Right renal pelvis (tissue), 4 donors: ENCODE data around the gene UBAP1. TPM values are rescaled to one million over a fixed set of nuclear protein-coding genes. Genes with fewer than 3 reads are reported as not detected.
"Not testable (repeated sequence)": the region's sequence is repeated elsewhere in the genome, so short reads cannot be mapped to it uniquely, and the experiment has no call there.

Experiments used
- DNase-seq, 4 donors: peaks; one replicate each; pipeline ENCODE4 v3.0.0-alpha.2; 2013; ENCODE audit warnings: low read depth in 4 of 4, low spot score in 3 of 4, missing footprints in 1 of 4
- polyA plus RNA-seq, 4 donors: library from polyadenylated mRNA; unstranded; fragments of 120-200 nt; gene quantifications; one replicate each; pipeline ENCODE4 v1.2.1, GENCODE V29; 2013; ENCODE audit not compliant: insufficient read length in 4 of 4

The UBAP1 gene
- polyA plus RNA-seq, 4 donors: 57.7 to 64.8 (median 64.0) TPM

- no peak for DNase-seq
Measured at GRCh38 chr9:34218446-34218845, 39.6 kb downstream of the UBAP1 start.

GRCh38 chr9:34219421-34219820 lies 40.6 kb downstream of the UBAP1 start:
- DNase-seq: no peak

- DNase-seq: no peak
Measured at GRCh38 chr9:34220218-34220617, 41.4 kb downstream of the UBAP1 start.

DNA sequence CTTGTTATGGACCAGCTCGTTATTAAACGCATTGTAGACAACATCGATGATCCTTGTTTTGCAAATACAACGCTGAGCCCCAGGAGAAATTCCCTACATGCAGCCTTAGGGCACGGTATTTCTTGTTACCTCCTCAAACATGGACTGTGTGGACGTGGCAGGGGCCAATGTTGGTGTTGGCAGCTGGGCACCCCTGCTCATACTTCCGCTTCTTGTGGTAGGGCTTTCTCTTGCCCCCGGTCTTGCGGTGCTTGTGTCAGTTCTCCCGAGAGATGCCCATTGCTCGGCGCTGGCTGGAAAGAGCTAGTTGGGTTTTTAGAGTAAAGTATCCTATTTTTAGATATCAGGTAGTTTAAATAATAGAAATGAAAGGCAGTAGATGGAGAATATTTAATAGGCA lies 45.5 kb downstream of the UBAP1 start:
- DNase-seq: no peak

DNA sequence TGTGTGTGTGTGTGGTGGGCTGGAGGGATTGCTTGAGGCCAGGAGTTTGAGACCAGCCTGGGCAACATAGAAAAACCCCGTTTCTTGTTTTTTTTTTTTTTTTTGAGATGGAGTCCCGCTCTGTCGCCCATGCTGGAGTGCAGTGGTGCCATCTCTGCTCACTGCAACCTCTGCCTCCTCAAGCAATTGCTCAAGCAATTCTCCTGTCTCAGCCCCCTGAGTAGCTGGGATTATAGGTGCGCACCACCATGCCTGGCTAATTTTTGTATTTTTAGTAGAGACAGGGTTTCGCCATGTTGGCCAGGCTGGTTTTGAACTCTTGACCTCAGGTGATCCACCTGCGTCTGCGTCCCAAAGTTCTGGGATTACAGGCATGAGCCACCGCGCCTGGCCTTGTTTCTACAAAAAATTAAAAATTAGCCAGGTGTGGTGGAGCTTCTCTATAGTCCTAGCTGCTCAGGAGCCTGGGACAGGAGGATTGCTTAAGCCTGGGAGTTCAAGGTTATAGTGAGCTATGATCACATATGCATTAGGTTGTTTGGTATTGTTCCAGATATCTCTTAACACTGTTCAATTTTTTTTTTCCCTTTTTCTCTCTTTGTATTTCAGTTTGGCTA lies 47.4 kb downstream of the UBAP1 start:
- not testable (repeated sequence) for DNase-seq

DNA sequence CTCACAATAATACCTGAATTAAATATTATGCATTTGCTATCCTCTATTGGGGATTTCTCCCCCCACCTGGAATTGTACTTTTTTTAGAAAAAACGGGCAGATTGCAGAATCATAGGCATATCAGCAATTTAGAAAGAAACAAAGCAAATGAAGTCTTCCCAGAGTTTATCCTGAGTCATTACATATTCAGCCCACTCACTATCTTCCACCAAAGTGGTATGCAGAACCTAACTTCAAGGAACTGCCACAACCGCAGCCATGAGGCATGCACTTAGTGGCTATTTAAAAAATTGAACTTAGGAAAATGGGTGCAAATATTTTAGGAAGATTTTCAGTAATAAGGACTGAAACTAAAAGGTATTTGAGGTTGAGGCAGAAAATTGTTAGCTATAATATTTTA lies 48.6 kb downstream of the UBAP1 start:
- no peak for DNase-seq

DNA sequence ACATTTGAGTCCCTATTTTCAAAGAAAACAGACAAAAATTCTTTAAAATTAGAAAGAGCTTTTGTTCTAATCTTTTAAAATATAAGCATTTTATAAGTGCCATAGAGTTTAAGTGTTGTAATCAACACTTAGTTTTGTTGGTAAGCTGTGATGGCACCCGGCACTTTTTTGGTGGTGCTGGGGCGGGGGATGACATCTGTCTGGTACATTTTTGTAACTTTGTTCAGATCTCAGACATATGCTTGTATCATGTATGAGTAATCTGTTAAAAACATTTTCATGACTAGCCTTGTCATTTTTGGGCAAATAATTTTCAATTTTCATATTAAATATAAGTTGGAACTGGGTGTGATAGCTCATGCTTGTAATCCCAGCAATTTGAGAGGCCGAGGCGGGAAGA lies 51.7 kb downstream of the UBAP1 start:
- no peak for DNase-seq

- DNase-seq: no peak
Measured at GRCh38 chr9:34232201-34232600, 53.4 kb downstream of the UBAP1 start.

DNA sequence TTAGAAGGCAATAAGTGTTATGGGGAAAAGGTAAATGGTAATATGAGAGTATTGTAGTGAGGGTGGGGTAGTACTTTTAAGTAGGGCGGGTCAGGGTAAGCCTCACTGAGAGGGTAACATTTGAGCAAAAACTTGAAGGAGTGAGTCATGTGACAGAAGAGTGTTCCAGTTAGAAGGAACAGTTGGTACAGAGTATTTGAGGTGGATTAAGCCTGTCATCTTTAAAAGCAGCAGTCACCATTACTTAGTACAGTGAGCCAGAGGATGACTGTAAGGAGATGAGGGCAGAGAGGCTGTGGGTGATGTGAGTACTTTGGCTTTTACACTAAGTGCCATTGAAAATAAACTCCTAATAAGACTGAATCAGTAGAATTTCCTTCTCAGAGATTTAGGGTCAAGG lies 54.8 kb downstream of the UBAP1 start:
- DNase-seq: no peak

DNA sequence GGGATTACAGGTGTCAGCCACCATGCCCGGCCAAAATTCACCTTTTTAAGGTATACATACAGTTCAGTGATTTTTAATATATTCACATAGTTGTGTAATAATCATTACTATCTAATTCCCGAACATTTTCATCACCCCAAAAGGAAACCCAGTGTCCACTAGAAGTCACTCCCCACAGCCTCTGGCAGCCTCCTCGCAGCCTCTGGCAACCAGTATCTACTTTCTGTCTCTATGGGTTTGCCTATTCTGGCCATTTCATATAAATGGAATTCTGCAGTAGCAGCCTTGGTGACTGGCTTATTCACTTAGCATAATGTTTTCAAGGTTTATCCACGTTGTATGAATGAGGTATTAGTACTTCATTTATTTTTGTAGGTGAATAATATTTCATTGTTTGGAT lies 59.0 kb downstream of the UBAP1 start:
- no peak for DNase-seq

DNA sequence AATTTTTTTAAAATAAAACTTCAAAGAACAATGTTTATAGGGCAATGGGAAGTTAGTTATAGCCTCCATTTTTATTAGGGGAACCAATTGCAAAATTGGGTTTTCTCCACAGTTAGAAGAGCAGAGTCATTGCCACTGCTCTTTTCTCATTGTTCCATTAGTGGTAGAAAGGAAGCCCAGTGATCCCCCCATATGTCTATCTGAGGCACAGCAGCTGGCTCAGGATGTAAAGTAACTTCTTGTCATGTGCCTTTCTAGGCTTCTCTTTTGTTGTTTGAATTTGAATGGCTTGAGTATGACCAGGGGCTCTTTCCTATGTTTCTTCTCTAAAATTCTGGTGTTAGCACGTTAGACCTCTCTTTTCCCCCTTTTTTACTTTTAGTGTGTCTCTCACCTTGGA lies 61.2 kb downstream of the UBAP1 start:
- no peak for DNase-seq

DNA sequence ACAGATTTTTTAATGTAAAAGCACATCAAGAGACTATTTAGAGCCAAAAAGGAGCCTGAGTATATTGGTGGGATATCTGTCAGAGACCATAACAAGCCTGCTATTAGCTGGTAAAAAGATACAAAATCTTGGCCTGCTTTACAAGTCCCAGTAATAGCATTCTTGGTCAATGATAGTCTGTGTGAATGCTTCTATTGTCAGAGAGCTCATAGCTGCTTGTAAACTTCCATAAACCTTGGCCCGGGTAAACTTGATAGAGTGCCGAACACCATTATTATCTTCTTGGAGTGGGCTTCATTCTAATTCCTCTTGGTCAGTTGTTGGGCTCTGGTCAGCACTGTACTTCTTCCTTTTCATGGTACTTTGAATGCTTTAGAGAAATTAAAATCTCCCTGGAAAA lies 64.0 kb downstream of the UBAP1 start:
- DNase-seq: no peak

DNA sequence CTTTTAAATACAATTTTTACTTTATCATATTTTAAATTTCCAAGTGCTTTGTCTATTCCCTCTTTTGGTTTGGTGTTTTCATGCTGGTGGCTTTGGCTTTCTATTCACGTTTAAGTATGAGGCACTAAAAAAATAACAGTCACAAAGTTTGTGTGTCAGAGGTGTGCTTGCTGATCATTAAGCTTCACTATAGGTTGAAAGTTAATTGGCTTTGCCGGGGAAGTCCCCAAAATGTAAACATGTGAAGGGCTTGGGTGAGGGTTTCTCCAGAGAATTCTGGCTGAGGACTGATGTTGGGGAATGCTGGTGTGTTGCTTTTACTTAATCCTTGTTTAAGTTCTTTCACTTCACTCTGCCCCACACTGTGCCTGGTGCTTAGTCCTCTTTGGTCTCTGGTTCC lies 66.4 kb downstream of the UBAP1 start:
- not testable (repeated sequence) for DNase-seq

DNA sequence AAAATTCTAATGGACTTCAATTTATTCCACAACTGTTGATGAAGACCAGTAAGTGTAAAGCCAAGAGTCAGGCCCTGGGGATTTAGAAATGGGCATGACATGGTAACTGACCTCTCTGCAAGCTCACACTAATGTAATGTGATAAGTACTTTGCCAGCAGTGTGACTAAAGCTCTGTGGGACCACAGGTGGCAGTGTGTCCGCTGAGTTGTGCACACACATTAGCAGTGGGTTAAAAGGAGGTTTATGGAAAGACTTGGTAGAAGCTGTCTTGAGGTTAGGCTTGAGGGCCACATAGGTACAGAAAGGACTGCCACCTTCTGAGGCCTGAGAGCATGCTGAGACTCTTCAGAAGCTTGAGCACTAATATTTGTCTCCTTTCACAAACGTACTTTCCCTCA lies 67.6 kb downstream of the UBAP1 start:
- DNase-seq: no peak

GRCh38 chr9:34247782-34248181 lies 68.9 kb downstream of the UBAP1 start:
- DNase-seq: not testable (repeated sequence)

- no peak for DNase-seq
Measured at GRCh38 chr9:34249274-34249673, 70.4 kb downstream of the UBAP1 start.

GRCh38 chr9:34250721-34251120 lies 71.9 kb downstream of the UBAP1 start:
- no peak for DNase-seq

- DNase-seq: no peak
Measured at GRCh38 chr9:34252016-34252415, 73.2 kb downstream of the UBAP1 start.

- peak in 1 of 4 donors; percentile 32 for DNase-seq
Measured at GRCh38 chr9:34252670-34253459, 74.0 kb downstream of the UBAP1 start.

DNA sequence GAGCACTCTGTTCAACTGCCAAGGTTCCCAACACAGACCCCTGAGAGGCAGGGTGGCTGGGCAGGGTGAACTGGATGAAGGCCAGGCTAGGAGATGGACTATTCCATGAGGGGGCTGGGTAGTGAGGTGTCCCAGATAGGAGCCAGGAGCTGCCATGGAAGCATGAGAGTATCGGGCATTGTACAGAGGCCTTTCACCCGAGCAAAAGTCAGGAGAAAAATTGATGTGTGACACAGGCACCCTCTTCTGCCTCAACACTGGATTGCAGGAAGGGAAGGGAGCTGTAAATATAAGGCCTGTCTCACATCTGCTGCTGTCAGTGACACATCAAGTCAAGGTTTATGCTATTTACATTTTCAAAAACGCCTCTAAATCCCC lies 74.6 kb downstream of the UBAP1 start:
- no peak for DNase-seq

DNA sequence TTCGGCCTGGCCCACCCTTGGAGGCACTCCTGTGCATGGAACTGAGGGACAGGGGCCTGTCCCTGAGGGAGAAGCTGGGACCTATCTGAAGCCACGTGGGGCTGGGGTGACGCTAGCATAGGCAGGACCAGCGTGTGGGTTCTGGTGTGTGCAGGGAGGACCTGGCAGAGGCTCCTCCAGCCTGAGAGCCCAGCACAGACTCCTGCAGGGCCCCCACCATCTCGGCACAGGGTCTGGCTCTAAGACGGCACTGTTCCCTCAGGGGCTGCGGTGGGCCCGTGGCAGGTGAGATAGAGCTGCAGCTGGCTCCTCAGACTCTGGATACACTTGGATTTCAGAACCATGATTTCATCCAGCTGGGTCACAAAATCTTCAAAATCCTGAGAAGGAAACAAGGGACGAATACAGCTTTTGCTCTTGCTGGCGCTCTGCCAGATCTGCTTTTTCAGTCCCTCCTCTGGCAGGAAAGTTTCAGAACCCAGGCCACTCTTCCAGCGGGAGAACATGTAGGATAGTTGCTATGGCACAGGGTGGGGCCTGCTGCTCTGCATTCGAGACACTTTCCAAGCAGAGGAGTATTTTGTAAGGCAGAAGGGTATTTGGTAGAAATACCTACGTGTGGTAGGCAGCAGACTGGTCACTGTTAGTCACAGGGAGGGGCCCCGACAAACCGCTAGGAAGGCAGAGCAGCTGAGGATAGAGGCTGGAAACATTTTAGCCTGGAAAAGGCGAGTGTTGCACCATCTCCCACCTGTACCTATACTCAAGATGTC lies 75.5 kb downstream of the UBAP1 start:
- DNase-seq: no peak
